NCI-H446 treated with DMSO at 0.1 percent for 48 hours (cell line): ENCODE data around the gene RGS14.
"Not testable (repeated sequence)": the region's sequence is repeated elsewhere in the genome, so short reads cannot be mapped to it uniquely, and the experiment has no call there.

Experiments
- DNase-seq: peaks from one replicate; lab custom pipeline; 2025; lab: John Stamatoyannopoulos, UW

Gene RGS14

GRCh38 chr5:177328545-177329231 is 29.0 kb upstream of the RGS14 start:
- DNase-seq = no peak

- no peak for DNase-seq
These were observed 27.8 kb upstream of the RGS14 start for GRCh38 chr5:177329883-177330282.

- no peak for DNase-seq
These were observed 26.5 kb upstream of the RGS14 start for GRCh38 chr5:177330991-177331842.

- no peak for DNase-seq
These were observed 25.5 kb upstream of the RGS14 start for GRCh38 chr5:177332031-177332895.

GRCh38 chr5:177332896-177333260 is 24.8 kb upstream of the RGS14 start:
- DNase-seq = no peak

- no peak for DNase-seq
These were observed 24.1 kb upstream of the RGS14 start for GRCh38 chr5:177333420-177334154.

GRCh38 chr5:177334155-177334551 is 23.6 kb upstream of the RGS14 start:
- DNase-seq = no peak

GRCh38 chr5:177334781-177335700 is 22.7 kb upstream of the RGS14 start:
- no peak for DNase-seq

GRCh38 chr5:177335701-177336065 is 22.0 kb upstream of the RGS14 start:
- no peak for DNase-seq

GRCh38 chr5:177336112-177336511 is 21.6 kb upstream of the RGS14 start:
- DNase-seq = no peak

GRCh38 chr5:177336603-177337494 is 20.9 kb upstream of the RGS14 start:
- no peak for DNase-seq

- no peak for DNase-seq
These were observed 19.2 kb upstream of the RGS14 start for GRCh38 chr5:177338251-177339106.

- no peak for DNase-seq
These were observed 18.6 kb upstream of the RGS14 start for GRCh38 chr5:177339107-177339638.

- DNase-seq = not testable (repeated sequence)
These were observed 14.7 kb upstream of the RGS14 start for GRCh38 chr5:177343000-177343399.

GRCh38 chr5:177343777-177344176 is 13.9 kb upstream of the RGS14 start:
- DNase-seq = no peak

GRCh38 chr5:177344891-177345290 is 12.8 kb upstream of the RGS14 start:
- no peak for DNase-seq

- no peak for DNase-seq
These were observed 10.9 kb upstream of the RGS14 start for GRCh38 chr5:177346820-177347219.

GRCh38 chr5:177347699-177348098 is 10.0 kb upstream of the RGS14 start:
- DNase-seq = no peak

- DNase-seq = no peak
These were observed 8.4 kb upstream of the RGS14 start for GRCh38 chr5:177349362-177349647.
